Kidney (tissue), 14 donors: Measurements from ENCODE around the gene SHROOM1. TPM values are rescaled to one million over a fixed set of nuclear protein-coding genes. Genes with fewer than 3 reads are reported as not detected.
A peak's percentile ranks its signal among the peaks of the same experiment; 100 is the strongest.

Experiments
- DNase-seq, 5 donors: peaks; one replicate each; pipeline ENCODE4 v3.0.0-alpha.2; 2013 to 2020
- FAIRE-seq: peaks from 2 replicates; lab custom pipeline; 2012; peaks lifted over from hg19 to GRCh38; lab: Jason Lieb, UNC
- H3K27ac ChIP-seq, 2 donors: one replicate each; pipeline ENCODE4 v1.7.0; 2013; ENCODE audit warnings: low read depth in 2 of 2, low read length in 2 of 2, inconsistent platforms in 1 of 2
- H3K27me3 ChIP-seq: one replicate; pipeline ENCODE4 v1.7.1; 2013; ENCODE audit warnings: low read length, inconsistent platforms; ENCODE audit not compliant: control insufficient read depth, insufficient read depth
- H3K36me3 ChIP-seq, 3 donors: one replicate each; pipeline versions ENCODE4 v1.7.0 to v1.7.1; 2013; ENCODE audit warnings: low read length in 3 of 3, control low read depth in 1 of 3, inconsistent platforms in 1 of 3; ENCODE audit not compliant: insufficient read depth in 3 of 3, control insufficient read depth in 2 of 3
- H3K4me1 ChIP-seq, 3 donors: one replicate each; pipeline versions ENCODE4 v1.7.0 to v1.7.1; 2013; ENCODE audit warnings: low read length in 3 of 3, inconsistent platforms in 1 of 3, low read depth in 1 of 3; ENCODE audit not compliant: control insufficient read depth in 2 of 3, insufficient read depth in 2 of 3
- H3K4me3 ChIP-seq, 3 donors: one replicate each; pipeline versions ENCODE4 v1.7.0 to v1.8.1; 2013; ENCODE audit warnings: low read length in 3 of 3, control low read depth in 1 of 3, inconsistent platforms in 1 of 3
- H3K9ac ChIP-seq, 3 donors: one replicate each; pipeline versions ENCODE4 v1.7.0 to v1.7.1; 2013; ENCODE audit warnings: low read length in 3 of 3, control low read depth in 1 of 3, inconsistent platforms in 1 of 3
- H3K9me3 ChIP-seq, 3 donors: one replicate each; pipeline versions ENCODE4 v1.7.0 to v1.7.1; 2013; ENCODE audit warnings: low read length in 3 of 3, control low read depth in 1 of 3, inconsistent platforms in 1 of 3; ENCODE audit not compliant: control insufficient read depth in 2 of 3, insufficient read depth in 1 of 3
- intact Hi-C: fragments of 100-400 bp; cut with DNase I; formaldehyde crosslinking; loops from one replicate; pipeline ENCODE4 v1.11.1; 2022
- polyA plus RNA-seq: library from polyadenylated mRNA; stranded (reverse); fragments of 350-450 nt; fragmentation: Illumina TruSeq; extraction: RNeasy Lipid Tissue Mini Kit (QIAGEN cat#74804); gene quantifications from one replicate; pipeline ENCODE4 v1.2.3, GENCODE V29; 2014; ENCODE audit warnings: low read depth, low replicate concordance; ENCODE audit not compliant: insufficient read depth
- total RNA-seq: library from RNA; stranded (reverse); fragmentation: NEBNext Ultra II Directional; extraction: Animal tissue kit (Norgen Biotek cat#: 25700); gene quantifications from one replicate; pipeline ENCODE4 v1.2.1, GENCODE V29; 2021
- TF ChIP-seq, protein P1 (sequence below): IDR thresholded peaks from 3 replicates; pipeline ENCODE4 v1.5.1; 2012; ENCODE audit warnings: mild to moderate bottlenecking, moderate library complexity, borderline replicate concordance; ENCODE audit not compliant: insufficient read depth; ENCODE audit errors: extremely low read depth
- donor health status: control.
- donor health status: control.
- donor health status: control.
- donor health status: control.
- donor health status: control.
- donor health status: DM: yes; HTN: yes; CAD: no.
- donor health status: Normal renal cell carcinoma (clear cell type).

The SHROOM1 gene
- total and polyA plus RNA-seq, 2 donors from 2014 or later, result 7.8 to 13.4 TPM

DNA sequence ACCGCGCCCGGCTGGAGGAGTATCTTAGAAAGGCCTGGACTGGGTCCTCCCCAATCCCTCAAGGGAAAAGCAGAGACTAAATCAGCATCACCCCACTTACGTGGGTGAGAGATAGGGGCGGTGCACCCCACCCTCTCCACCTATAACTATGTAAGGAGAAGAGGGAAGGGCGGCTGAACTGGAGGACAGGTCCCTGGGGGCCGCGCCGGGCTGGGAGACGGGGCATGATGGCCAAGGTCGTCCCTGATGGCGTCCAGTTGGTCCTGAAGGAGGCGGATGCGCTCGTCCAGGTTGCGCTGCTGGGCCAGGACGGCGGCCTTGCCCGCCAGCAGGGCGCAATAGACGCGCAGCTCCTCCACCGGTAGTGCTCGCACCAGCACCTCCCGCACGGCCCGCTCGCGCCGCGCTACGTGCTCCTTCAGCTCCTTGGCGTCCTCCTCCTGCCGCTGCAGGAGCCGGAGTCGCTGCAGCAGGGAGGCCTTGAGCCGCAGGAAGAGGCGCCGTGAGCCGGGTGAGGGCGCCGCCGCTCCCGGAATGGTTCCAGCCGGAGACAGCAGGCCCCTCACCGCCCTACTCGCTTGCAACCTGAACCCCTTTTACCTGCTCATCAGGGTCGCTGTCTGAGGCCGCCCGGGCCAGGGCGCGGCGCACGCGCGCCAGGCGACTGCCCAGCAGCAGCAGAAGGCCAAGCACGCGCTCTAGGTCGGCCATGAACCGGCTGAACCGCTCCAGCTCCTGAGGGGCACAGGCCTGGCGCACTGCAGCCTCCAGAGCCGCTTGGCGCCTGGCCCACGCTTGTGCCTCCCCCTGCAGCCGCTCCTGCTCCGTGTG, 7.6 kb downstream of the SHROOM1 start:
- peak overlapping the region in 1 of 3 donors; percentile 39 for H3K4me3 ChIP-seq
- intact Hi-C loops, result no loop called here
- FAIRE-seq, result no peak

DNA sequence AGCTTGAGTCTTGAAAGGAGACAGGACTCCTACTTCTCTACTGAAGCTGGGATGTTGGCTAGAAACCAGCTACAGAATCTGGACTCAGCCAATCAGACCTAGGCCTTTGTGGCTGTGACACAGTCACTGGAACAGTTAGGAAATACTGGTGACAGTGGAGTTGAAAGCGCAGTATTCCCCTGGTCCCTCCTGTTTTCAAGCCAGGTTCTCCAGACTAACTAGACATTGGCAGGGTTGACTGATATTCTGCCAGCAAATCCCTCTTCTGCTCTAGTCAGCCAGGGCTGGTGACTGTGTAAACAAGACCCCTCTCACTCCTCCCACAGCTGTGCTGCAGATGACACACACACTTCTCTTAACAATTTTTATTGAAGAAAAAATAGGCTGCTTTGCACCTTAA, 8.7 kb downstream of the SHROOM1 start:
- TF ChIP-seq, protein P1, sequence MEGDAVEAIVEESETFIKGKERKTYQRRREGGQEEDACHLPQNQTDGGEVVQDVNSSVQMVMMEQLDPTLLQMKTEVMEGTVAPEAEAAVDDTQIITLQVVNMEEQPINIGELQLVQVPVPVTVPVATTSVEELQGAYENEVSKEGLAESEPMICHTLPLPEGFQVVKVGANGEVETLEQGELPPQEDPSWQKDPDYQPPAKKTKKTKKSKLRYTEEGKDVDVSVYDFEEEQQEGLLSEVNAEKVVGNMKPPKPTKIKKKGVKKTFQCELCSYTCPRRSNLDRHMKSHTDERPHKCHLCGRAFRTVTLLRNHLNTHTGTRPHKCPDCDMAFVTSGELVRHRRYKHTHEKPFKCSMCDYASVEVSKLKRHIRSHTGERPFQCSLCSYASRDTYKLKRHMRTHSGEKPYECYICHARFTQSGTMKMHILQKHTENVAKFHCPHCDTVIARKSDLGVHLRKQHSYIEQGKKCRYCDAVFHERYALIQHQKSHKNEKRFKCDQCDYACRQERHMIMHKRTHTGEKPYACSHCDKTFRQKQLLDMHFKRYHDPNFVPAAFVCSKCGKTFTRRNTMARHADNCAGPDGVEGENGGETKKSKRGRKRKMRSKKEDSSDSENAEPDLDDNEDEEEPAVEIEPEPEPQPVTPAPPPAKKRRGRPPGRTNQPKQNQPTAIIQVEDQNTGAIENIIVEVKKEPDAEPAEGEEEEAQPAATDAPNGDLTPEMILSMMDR, result no peak

More for the DNA sequence above, 7.6 kb downstream of the SHROOM1 start:
- peak; percentile 80 to 89 (median 81) for DNase-seq
- Histone ChIP-seq H3K4me1 (peaks cover 0 to 5% (median 0%) of the 10 kb centered on the region in 3 donors), H3K27ac (peak overlapping the region in 1 of 2 donors; percentile 22), H3K9me3 (no peaks in the 10 kb centered on the region), H3K27me3 (no peaks in the 10 kb centered on the region), H3K36me3 (no peaks in the 10 kb centered on the region), H3K9ac (no peak overlapping the region)
- TF ChIP-seq, protein P1, result peak; percentile 11

DNA sequence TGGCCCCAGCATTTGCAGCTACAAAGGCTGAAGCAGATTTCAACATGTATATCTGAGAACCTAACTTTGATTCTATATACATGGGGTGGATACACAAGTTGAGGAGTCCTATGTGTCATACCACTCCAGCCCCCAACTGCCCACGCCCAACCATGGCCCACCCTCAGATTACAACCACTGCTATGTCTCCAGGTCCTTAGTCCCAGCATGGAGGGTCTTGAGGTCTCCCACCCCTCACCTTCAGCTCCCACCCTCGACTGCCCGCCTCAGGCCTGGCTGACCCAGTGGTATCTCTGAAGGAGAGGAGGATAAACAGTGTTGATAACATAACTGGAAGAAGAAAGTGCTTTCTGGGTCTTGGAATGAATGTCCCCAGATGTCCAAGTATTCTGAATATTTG, 9.1 kb downstream of the SHROOM1 start:
- intact Hi-C loops, result no loop called here
- FAIRE-seq, result no peak
- Histone ChIP-seq H3K36me3 (no peaks in the 10 kb centered on the region), H3K27ac (no peak overlapping the region), H3K4me3 (no peak overlapping the region), H3K9ac (no peak overlapping the region), H3K9me3 (no peaks in the 10 kb centered on the region), H3K27me3 (no peaks in the 10 kb centered on the region), H3K4me1 (peaks cover 0 to 5% (median 0%) of the 10 kb centered on the region in 3 donors)
- TF ChIP-seq, protein P1, result no peak
- DNase-seq, result no peak

More for the DNA sequence above, 8.7 kb downstream of the SHROOM1 start:
- no peaks in the 10 kb centered on the region for H3K36me3 ChIP-seq
- DNase-seq (peak in 1 of 5 donors; percentile 48), FAIRE-seq (no peak)
- H3K9ac ChIP-seq, result no peak overlapping the region
- peaks cover 0 to 5% (median 0%) of the 10 kb centered on the region in 3 donors for H3K4me1 ChIP-seq
- H3K4me3 ChIP-seq, result no peak overlapping the region
- H3K27me3 ChIP-seq, result no peaks in the 10 kb centered on the region
- H3K9me3 ChIP-seq, result no peaks in the 10 kb centered on the region
- intact Hi-C loops, result no loop called here
- no peak overlapping the region for H3K27ac ChIP-seq
